ENCODE data around the gene POC1A.

DNA sequence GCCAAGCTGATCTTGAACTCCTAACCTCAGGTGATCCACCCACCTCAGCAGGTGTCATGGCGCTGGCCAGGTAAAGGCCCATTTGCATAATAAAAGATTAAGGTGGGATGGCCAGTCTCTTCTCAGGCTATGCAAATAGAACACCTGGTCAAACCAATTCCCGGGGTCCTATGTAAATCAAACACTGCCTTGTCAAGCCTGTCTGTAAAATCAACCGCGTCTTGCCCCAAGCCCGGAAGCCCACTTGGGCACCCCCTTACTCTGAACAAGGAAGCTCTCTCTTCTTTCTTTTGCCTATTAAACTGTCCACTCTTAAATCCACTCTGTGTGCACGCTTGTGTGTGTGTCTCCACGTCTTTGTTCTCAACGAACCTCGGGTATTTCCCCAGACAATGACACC, 13.0 kb upstream of the POC1A start:
- TF ChIP-seq, protein P1, sequence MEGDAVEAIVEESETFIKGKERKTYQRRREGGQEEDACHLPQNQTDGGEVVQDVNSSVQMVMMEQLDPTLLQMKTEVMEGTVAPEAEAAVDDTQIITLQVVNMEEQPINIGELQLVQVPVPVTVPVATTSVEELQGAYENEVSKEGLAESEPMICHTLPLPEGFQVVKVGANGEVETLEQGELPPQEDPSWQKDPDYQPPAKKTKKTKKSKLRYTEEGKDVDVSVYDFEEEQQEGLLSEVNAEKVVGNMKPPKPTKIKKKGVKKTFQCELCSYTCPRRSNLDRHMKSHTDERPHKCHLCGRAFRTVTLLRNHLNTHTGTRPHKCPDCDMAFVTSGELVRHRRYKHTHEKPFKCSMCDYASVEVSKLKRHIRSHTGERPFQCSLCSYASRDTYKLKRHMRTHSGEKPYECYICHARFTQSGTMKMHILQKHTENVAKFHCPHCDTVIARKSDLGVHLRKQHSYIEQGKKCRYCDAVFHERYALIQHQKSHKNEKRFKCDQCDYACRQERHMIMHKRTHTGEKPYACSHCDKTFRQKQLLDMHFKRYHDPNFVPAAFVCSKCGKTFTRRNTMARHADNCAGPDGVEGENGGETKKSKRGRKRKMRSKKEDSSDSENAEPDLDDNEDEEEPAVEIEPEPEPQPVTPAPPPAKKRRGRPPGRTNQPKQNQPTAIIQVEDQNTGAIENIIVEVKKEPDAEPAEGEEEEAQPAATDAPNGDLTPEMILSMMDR (tag by site-specific recombination; IDR thresholded peaks at IDR 0.05) = no peak
- TF ChIP-seq, protein P2, sequence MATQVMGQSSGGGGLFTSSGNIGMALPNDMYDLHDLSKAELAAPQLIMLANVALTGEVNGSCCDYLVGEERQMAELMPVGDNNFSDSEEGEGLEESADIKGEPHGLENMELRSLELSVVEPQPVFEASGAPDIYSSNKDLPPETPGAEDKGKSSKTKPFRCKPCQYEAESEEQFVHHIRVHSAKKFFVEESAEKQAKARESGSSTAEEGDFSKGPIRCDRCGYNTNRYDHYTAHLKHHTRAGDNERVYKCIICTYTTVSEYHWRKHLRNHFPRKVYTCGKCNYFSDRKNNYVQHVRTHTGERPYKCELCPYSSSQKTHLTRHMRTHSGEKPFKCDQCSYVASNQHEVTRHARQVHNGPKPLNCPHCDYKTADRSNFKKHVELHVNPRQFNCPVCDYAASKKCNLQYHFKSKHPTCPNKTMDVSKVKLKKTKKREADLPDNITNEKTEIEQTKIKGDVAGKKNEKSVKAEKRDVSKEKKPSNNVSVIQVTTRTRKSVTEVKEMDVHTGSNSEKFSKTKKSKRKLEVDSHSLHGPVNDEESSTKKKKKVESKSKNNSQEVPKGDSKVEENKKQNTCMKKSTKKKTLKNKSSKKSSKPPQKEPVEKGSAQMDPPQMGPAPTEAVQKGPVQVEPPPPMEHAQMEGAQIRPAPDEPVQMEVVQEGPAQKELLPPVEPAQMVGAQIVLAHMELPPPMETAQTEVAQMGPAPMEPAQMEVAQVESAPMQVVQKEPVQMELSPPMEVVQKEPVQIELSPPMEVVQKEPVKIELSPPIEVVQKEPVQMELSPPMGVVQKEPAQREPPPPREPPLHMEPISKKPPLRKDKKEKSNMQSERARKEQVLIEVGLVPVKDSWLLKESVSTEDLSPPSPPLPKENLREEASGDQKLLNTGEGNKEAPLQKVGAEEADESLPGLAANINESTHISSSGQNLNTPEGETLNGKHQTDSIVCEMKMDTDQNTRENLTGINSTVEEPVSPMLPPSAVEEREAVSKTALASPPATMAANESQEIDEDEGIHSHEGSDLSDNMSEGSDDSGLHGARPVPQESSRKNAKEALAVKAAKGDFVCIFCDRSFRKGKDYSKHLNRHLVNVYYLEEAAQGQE (tag by site-specific recombination; IDR thresholded peaks at IDR 0.05) = no peak
- TF ChIP-seq ZNF670 (tag by site-specific recombination; IDR thresholded peaks at IDR 0.05; ENCODE audit: low read depth) = no peak
- no peak for TF ChIP-seq ZNF114 (tag by site-specific recombination; IDR thresholded peaks at IDR 0.05)

Measured in HEK293 (cell line).